Measurements from ENCODE around the gene PHLDB1.

DNA sequence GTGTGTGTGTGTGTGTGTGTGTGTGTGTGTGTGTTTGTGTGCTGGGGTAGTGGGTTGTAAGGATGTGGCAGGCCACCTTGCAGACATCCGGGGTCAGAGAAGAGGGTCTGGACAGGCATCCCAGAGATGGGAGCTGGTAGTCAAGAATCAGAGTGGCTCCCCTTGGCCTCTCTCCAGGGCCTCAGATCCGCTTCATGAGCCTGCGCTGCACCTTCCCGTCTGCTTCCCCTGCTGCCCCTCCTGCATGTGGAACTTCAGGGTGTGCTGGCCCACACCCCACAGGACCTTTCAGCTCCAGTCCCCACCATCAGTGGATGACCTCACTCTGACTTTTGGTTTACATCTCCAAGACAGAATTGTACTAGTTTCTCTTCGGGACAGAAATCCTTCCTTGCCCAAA lies 40.9 kb downstream of the PHLDB1 start:
- TF ChIP-seq, protein P1, sequence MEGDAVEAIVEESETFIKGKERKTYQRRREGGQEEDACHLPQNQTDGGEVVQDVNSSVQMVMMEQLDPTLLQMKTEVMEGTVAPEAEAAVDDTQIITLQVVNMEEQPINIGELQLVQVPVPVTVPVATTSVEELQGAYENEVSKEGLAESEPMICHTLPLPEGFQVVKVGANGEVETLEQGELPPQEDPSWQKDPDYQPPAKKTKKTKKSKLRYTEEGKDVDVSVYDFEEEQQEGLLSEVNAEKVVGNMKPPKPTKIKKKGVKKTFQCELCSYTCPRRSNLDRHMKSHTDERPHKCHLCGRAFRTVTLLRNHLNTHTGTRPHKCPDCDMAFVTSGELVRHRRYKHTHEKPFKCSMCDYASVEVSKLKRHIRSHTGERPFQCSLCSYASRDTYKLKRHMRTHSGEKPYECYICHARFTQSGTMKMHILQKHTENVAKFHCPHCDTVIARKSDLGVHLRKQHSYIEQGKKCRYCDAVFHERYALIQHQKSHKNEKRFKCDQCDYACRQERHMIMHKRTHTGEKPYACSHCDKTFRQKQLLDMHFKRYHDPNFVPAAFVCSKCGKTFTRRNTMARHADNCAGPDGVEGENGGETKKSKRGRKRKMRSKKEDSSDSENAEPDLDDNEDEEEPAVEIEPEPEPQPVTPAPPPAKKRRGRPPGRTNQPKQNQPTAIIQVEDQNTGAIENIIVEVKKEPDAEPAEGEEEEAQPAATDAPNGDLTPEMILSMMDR (IDR thresholded peaks at IDR 0.05; ENCODE audit: low read depth, low read length, poor library complexity, severe bottlenecking), result no peak
- TF ChIP-seq EZH2phosphoT487 (IDR thresholded peaks at IDR 0.05; ENCODE audit: borderline replicate concordance, low read length), result no peak
